GM12891 (cell line): ENCODE results near the gene IL24.

Source experiments
- DNase-seq: peaks from one replicate; pipeline ENCODE4 v3.0.0; 2011; ENCODE audit warnings: low spot score; ENCODE audit not compliant: insufficient read length
- FAIRE-seq: peaks from 2 replicates; lab custom pipeline; 2011; peaks lifted over from hg19 to GRCh38; lab: Jason Lieb, UNC
- PAX5 ChIP-seq: IDR thresholded peaks from 2 replicates; pipeline ENCODE4 v1.6.1; 2011; ENCODE audit warnings: low read length, moderate library complexity, mild to moderate bottlenecking; ENCODE audit not compliant: insufficient read depth, severe bottlenecking
- POLR2A ChIP-seq: IDR thresholded peaks from 2 replicates; pipeline ENCODE4 v1.6.1; 2011; ENCODE audit warnings: low read depth, low read length, control low read depth
- POLR2AphosphoS5 ChIP-seq: IDR thresholded peaks from 2 replicates; pipeline ENCODE4 v1.6.1; 2011; ENCODE audit warnings: low read depth, low read length, control low read depth
- POU2F2 ChIP-seq: IDR thresholded peaks from 2 replicates; pipeline ENCODE4 v1.6.1; 2011; ENCODE audit warnings: low read depth, mild to moderate bottlenecking, control low read depth, low read length, moderate library complexity
- SPI1 ChIP-seq: IDR thresholded peaks from 2 replicates; pipeline ENCODE4 v1.6.1; 2011; ENCODE audit warnings: low read depth, low read length, control low read depth
- TAF1 ChIP-seq: IDR thresholded peaks from 2 replicates; pipeline ENCODE4 v1.6.1; 2011; ENCODE audit warnings: low read depth, low read length, control low read depth

Gene IL24

GRCh38 chr1:206932177-206932576, 34.9 kb downstream of the IL24 start:
- TF ChIP-seq POLR2AphosphoS5 (no peak), SPI1 (no peak), PAX5 (no peak), POLR2A (no peak), TAF1 (no peak), POU2F2 (no peak)
- FAIRE-seq = no peak
- DNase-seq = no peak

GRCh38 chr1:206933333-206933945, 36.2 kb downstream of the IL24 start:
- TF ChIP-seq PAX5 = no peak
- no peak for TF ChIP-seq SPI1
- no peak for TF ChIP-seq TAF1
- no peak for TF ChIP-seq POLR2A
- TF ChIP-seq POU2F2 = no peak
- TF ChIP-seq POLR2AphosphoS5 = no peak
- FAIRE-seq = peak; percentile 66
- DNase-seq = peak; percentile 49

DNA sequence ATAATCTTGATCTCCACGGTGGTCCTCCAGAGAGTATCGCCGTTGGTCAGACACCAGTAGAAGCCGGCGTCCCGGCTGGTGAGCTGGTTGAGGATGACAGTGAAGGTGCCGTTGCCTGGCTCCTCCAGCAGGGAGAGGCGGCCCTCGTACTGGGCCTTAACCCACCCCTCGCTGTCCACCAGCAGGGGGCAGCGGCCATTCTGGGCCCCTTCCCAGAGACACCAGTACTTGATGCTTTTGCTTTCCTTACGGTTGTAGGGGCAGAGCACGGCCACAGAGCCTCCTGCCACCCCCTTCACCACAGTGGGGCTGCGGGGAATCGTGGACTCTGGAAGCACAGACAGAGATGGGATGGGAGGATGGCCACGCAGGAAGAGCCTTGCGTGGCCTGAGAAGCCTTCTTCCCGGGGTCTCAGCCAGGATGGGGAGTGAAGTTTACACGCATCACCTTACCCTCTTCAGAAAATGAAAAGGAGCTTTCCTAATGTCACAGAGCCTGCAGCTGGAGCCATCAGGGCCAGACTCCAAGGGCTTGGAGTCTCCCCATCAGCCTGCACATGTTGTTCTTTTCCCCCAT, 38.3 kb downstream of the IL24 start:
- TF ChIP-seq PAX5 (no peak), POU2F2 (no peak), TAF1 (no peak), SPI1 (no peak), POLR2AphosphoS5 (no peak), POLR2A (no peak)
- FAIRE-seq = peak; percentile 58
- peak; percentile 60 for DNase-seq

- no peak for FAIRE-seq
- TF ChIP-seq POU2F2 (no peak), POLR2AphosphoS5 (no peak), PAX5 (no peak), TAF1 (no peak), SPI1 (peak; percentile 48)
- DNase-seq = no peak
Measured at GRCh38 chr1:206937425-206937824, 40.2 kb downstream of the IL24 start.

DNA sequence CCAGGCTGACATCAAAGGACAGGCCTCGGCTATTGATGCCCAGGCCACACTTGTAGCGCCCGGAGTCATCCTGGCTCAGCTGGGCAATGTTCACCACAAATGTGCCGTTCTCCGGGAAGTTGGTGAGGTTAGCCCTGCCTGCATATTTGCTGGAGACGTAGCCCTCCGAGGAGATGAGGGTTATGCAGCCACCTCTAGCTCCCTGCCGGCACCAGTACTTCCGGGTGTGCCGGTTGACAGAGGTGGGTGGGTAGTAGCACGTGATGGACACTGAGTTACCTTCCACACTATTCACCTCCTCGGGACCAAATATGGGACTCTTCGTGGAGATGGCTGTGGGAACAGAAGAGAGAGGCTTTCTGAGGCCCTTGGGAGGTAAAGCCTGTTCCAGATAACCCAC, 41.9 kb downstream of the IL24 start:
- FAIRE-seq (no peak), DNase-seq (no peak)
- TF ChIP-seq POLR2A = no peak
- TF ChIP-seq TAF1 = no peak
- TF ChIP-seq POU2F2 = no peak
- TF ChIP-seq SPI1 = no peak
- no peak for TF ChIP-seq POLR2AphosphoS5
- no peak for TF ChIP-seq PAX5

DNA sequence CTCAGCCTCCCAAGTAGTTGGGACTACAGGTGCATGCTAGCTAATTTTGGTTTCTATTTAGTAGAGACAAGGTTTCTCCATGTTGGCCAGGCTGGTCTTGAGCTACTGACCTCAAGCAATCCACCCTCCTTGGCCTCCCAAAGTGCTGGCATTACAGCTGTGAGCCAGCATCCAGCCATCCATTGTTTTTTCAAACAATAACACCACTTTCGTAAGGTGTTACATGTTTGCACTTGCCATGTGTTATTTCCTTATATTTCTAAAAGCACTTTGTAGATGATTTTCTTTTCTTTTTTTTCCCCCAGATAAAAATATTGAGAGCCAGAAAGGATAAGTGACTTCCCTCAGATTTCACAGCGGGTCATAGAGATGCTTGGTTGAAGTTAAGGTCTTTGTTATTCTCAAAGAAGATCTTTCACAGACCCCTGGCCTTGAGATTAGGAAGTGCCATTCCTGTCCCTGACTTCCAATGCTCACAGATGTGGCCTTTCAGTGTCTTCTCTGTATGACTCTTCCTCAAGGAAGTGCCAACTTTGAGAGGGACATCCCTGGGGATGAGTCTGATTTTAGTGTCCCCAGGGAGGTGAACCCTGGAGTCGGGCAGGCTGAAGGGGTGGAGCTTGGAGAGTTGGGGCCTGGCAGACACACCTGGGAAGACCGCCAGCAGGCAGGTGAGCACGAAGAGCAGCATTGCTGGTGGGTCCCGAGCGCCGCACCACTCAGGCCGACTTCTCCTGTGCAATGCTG, 42.8 kb downstream of the IL24 start:
- no peak for FAIRE-seq
- TF ChIP-seq TAF1 = no peak
- TF ChIP-seq POLR2AphosphoS5 = no peak
- TF ChIP-seq POLR2A = no peak
- no peak for TF ChIP-seq SPI1
- TF ChIP-seq POU2F2 = no peak
- TF ChIP-seq PAX5 = no peak
- no peak for DNase-seq

DNA sequence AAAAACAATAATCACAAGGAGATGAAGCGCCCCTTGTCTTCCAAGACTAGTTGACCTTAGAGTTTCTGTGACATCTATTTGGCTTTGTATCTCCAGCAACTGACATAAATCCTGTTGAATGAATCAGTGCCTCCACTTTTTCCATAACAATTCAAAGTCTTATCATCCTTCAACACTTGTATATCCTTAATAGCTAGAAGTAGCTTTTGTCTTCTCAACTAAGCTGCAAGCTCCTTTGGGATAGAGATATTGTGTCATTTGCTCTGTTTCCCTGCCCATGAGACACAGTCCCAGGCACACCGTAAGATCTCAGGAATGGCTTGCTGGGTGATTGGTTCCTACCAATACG, 43.3 kb downstream of the IL24 start:
- no peak for FAIRE-seq
- DNase-seq = no peak
- TF ChIP-seq PAX5 (no peak), TAF1 (no peak), POLR2AphosphoS5 (no peak), SPI1 (no peak), POLR2A (no peak), POU2F2 (no peak)

GRCh38 chr1:206941766-206942418, 44.6 kb downstream of the IL24 start:
- no peak for DNase-seq
- FAIRE-seq = no peak
- TF ChIP-seq PAX5 (no peak), TAF1 (no peak), SPI1 (no peak), POLR2A (no peak), POLR2AphosphoS5 (no peak), POU2F2 (no peak)

GRCh38 chr1:206944703-206945102, 47.5 kb downstream of the IL24 start:
- no peak for FAIRE-seq
- TF ChIP-seq POLR2AphosphoS5 (no peak), POLR2A (no peak)

GRCh38 chr1:206945779-206946178, 48.5 kb downstream of the IL24 start:
- DNase-seq (no peak), FAIRE-seq (no peak)
- TF ChIP-seq TAF1 (no peak), POU2F2 (no peak), SPI1 (no peak), POLR2AphosphoS5 (no peak), PAX5 (no peak), POLR2A (no peak)

More at GRCh38 chr1:206944703-206945102, 47.5 kb downstream of the IL24 start:
- no peak for DNase-seq
